H1 (cell line): Measurements from ENCODE around the gene EPHA2. TPM values are rescaled to one million over a fixed set of nuclear protein-coding genes. Genes with fewer than 3 reads are reported as not detected.

ENCODE experiments used
- TAF1 ChIP-seq: IDR thresholded peaks from 2 replicates; pipeline ENCODE4 v1.6.1; 2011; ENCODE audit warnings: mild to moderate bottlenecking, low read depth, low read length
- TAF7 ChIP-seq: optimal IDR thresholded peaks from 2 replicates; pipeline ENCODE3; 2011; ENCODE audit warnings: low read depth, mild to moderate bottlenecking, inconsistent platforms, low read length, moderate library complexity, borderline replicate concordance
- polyA plus RNA-seq, 7 experiments: library from polyadenylated mRNA; depleted of rRNA in 3 of 7; stranded (reverse) in 5 of 7; unstranded in 2 of 7; fragments of >200 nt in 5 of 7; fragments of 200-250 nt in 2 of 7; gene quantifications; 1 replicate in 5 of 7; 2 replicates in 1 of 7; 4 replicates in 1 of 7; pipeline versions ENCODE4 v1.2.1 to v1.2.3, GENCODE V29; 2011 to 2013; ENCODE audit warnings: missing spikeins in 2 of 7, mixed read lengths in 2 of 7
- total RNA-seq: library from RNA; stranded (reverse); fragmentation: NEBNext Ultra II Directional; extraction: Animal tissue kit (Norgen Biotek cat#: 25700); gene quantifications from 2 replicates; pipeline ENCODE4 v1.2.1, GENCODE V29; 2021
- TF ChIP-seq, protein P1 (sequence below): IDR thresholded peaks from 2 replicates; pipeline ENCODE4 v1.6.1; 2011; ENCODE audit warnings: low read length, improper control_type of control experiment
- TF ChIP-seq, protein P2 (sequence below): IDR thresholded peaks from 2 replicates; pipeline ENCODE4 v1.6.1; 2012; ENCODE audit warnings: low read length, inconsistent platforms

EPHA2 gene
- total and polyA plus RNA-seq, 2 of the 8 experiments (the other 6 are each of a cell fraction or from before 2014, with no cell fraction given): 26.8 to 33.6 TPM

DNA sequence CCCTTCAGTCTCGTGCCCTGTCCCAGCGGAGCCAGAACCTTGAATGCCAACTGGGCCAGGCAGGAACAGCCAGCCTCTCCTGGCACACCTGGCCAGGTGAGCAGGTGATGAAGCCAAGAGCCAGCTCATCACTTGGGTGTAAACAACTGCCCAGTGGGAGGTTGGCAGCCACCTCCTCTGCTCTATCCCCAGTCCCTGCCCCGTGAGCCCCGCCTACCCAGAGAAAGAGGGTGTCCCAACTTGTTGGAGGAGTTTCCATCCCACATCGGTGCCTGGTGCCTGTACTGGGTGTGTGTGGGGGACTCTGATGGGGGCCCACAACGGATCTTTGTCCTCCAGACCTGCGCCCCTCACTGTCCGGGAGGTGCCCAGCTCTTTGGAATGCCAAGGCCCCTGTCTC, 64.6 kb downstream of the EPHA2 start (continued):
- TF ChIP-seq, protein P1, sequence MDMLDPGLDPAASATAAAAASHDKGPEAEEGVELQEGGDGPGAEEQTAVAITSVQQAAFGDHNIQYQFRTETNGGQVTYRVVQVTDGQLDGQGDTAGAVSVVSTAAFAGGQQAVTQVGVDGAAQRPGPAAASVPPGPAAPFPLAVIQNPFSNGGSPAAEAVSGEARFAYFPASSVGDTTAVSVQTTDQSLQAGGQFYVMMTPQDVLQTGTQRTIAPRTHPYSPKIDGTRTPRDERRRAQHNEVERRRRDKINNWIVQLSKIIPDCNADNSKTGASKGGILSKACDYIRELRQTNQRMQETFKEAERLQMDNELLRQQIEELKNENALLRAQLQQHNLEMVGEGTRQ: no peak
- TF ChIP-seq TAF7: no peak
- no peak for TF ChIP-seq TAF1
- TF ChIP-seq, protein P2, sequence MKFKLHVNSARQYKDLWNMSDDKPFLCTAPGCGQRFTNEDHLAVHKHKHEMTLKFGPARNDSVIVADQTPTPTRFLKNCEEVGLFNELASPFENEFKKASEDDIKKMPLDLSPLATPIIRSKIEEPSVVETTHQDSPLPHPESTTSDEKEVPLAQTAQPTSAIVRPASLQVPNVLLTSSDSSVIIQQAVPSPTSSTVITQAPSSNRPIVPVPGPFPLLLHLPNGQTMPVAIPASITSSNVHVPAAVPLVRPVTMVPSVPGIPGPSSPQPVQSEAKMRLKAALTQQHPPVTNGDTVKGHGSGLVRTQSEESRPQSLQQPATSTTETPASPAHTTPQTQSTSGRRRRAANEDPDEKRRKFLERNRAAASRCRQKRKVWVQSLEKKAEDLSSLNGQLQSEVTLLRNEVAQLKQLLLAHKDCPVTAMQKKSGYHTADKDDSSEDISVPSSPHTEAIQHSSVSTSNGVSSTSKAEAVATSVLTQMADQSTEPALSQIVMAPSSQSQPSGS: no peak
